ENCODE results near the gene C3. TPM values are rescaled to one million over a fixed set of nuclear protein-coding genes. Genes with fewer than 3 reads are reported as not detected.

The C3 gene
- polyA plus RNA-seq, 3 donors = 17.1 to 26.9 (median 20.8) TPM

GRCh38 chr19:6735181-6735911 is 14.9 kb upstream of the C3 start:
- DNase-seq (ENCODE audit: extremely low read depth in 1 of 11, low read depth in 9 of 11, low spot score in 4 of 11) = no peak

DNA sequence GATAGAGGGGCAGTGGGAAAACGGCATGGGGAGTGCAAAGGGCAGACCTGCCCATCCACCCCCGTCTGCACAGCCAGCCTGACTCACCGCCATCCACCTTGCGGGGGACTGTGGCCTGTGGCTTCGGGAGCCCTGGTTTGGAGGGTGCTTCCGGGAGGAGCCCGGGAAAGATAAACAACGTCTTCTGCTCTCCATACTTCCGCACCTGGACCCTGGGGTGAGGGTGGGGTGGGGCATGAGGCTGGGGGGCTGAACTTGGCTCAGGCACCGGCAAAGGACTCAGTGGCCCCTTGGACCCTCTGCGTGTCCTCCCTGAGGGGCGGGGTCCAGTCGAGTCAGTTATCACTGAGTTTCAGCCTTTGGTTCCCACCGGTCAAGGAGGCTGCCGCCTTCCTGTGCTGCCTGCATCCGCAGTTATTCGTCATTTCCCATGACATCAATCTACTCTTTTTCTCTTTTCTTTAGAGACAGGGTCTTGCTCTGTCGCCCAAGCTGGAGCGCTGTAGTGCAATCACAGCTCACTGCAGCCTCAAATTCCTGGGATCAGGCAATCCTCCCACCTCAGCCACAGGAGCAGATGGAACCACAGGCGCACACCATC is 13.7 kb upstream of the C3 start:
- no peak for DNase-seq (ENCODE audit: extremely low read depth in 1 of 11, low read depth in 9 of 11, low spot score in 4 of 11)

DNA sequence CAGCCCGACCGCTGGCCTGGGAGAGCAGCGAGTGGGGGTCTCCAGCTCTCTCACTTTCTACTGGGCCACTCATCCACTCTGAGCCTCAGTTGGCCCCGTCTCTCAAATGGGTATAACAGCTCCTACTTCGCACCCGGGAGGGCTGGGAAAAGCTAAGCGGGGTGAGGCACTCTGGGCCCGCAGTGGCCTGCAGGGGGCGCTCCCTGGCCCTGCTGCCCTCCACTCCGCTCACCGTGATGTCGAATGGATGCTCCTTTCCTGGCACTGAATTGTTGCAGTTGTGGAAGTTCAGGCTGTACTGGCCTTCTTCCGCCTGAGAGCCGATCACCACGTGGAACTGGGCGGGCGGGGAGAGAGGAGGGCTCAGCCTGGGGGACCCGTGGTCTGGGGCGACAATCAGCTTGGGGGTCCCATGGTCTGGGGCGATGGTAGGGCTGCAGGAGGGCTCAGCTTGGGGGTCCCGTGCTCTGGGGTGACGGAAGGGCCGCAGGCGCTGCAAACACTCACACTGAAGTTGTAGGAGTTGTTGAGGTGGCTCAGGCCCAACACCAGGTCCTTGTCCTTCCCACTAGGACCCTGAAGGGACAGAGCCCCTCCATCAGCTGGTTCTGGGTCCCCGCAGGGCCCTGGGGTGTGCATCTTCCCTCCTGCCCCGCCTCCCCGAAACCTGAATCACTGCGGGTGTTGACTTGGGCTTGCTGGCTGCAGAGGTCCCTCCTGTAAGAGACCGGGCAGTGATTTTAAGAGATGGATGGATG is 13.1 kb upstream of the C3 start:
- no peak for DNase-seq (ENCODE audit: extremely low read depth in 1 of 11, low read depth in 9 of 11, low spot score in 4 of 11)

DNA sequence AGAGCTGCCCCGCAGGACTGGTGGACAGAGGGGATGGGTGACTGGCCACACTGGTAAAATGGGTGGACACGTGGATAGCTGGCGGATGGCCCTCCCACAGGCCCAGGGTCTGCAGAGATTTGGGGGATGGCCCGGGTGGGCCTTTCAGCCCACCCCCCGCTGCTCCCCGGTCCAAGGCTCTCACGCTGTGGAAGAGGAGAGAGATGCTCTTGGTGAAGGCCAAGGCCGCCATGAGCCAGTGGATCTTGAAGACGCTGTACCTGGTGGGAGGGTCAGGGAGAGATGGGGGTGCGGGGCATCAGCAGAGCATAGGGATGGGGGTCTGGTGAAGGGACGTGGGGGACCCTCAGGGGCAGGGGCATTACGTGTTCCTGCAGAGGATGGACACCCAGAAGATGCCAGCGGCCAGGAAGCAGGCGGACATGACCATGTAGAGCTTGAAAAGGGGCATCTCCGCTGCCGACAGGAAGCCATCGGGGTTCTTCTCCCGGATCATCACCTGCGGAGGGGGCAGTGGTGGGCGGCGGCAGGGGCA is 12.4 kb upstream of the C3 start:
- no peak for DNase-seq (ENCODE audit: extremely low read depth in 1 of 11, low read depth in 9 of 11, low spot score in 4 of 11)

GRCh38 chr19:6731822-6732221 is 11.4 kb upstream of the C3 start:
- DNase-seq (ENCODE audit: extremely low read depth in 1 of 11, low read depth in 9 of 11, low spot score in 4 of 11) = no peak

DNA sequence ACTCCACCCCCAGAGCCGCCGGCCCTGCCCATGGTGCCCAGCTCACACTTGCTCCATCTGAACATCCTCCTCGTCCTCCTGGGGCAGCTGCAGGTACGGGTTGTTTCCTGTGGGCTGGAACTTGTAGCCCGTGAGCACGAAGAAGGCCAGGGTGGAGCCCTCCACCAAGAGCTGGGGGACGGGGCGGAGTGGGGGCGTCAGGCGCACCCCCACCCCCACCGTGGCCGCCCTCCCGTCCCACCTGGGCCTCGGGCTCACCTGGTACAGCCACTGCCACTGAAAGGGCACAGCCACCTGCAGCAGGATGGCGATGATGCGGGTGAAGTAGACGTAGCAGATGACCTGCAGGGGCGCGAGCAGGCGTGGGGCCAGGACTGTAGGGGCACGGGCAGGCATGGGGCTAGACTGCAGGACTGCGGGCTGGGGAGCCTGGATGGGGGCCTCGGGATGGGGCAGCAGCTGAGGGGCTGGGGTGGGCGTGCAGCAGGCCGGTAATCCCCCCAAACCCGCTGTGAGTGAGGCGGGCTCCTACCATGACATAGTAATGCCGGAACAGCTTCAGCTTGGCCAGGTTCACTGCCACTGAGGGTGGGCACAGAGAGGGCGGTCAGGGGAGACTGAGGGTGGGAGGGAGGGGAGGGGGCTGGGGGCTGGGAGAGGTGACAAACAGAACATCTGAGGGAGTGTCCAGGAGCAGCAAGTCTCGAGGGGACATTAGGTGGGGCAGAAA is 10.7 kb upstream of the C3 start:
- DNase-seq (ENCODE audit: extremely low read depth in 1 of 11, low read depth in 9 of 11, low spot score in 4 of 11) = no peak

DNA sequence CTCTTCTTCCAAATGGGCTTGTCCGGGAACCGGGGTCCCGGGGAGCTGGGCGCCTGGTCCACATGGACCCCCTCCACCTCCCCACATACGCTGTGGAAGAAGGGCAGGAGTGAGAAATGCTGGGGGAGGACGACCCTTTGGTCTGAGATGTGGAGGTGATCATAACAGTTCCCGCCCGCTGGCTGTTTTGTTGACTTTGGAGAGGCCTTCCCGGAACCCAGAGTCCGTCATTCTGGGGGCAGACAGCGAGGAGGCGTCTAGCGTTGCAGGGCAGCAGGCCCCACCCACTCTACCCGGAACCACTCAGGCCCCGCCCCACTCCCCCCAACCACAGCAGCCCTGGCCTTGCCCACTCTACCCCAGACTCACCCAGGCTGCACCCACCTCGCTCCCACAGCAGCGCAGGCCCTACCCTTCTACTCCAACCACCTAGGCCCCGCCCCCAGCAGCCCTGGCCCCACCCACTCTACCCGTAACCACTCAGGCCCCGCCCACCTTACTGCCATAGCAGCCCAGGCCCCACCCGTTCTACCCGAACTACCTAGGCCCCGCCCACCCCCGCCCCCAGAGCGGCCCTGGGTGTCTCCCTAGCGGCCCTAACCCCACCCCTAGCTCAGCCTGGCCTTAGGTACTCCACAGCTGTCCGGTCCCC is 9.8 kb upstream of the C3 start:
- DNase-seq (ENCODE audit: extremely low read depth in 1 of 11, low read depth in 9 of 11, low spot score in 4 of 11) = no peak

- no peak for DNase-seq (ENCODE audit: extremely low read depth in 1 of 11, low read depth in 9 of 11, low spot score in 4 of 11)
These were observed 9.2 kb upstream of the C3 start for GRCh38 chr19:6729573-6730152.

DNA sequence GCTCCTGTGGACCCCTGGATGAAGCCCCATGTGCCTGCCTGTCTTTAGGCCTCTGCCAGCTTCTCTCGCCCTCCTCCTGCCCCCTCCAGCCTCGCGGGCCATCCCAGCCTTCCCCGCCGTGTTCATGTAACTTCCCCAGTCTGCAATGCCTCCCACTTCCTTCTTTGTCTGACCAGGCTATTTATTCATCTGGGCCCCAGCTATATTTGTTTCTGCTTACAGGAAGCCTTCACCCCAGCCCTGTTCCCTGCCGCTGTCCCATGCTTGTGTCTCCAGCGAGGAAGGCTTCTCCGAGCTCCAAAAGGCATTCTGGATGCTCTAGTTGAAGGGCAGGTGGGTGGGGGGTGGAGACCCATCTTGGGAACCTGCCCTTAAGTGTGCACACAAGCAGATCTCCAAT is 7.9 kb upstream of the C3 start:
- DNase-seq (ENCODE audit: extremely low read depth in 1 of 11, low read depth in 9 of 11, low spot score in 4 of 11) = no peak

- DNase-seq (ENCODE audit: extremely low read depth in 1 of 11, low read depth in 9 of 11, low spot score in 4 of 11) = no peak
These were observed 5.2 kb upstream of the C3 start for GRCh38 chr19:6725513-6726231.

DNA sequence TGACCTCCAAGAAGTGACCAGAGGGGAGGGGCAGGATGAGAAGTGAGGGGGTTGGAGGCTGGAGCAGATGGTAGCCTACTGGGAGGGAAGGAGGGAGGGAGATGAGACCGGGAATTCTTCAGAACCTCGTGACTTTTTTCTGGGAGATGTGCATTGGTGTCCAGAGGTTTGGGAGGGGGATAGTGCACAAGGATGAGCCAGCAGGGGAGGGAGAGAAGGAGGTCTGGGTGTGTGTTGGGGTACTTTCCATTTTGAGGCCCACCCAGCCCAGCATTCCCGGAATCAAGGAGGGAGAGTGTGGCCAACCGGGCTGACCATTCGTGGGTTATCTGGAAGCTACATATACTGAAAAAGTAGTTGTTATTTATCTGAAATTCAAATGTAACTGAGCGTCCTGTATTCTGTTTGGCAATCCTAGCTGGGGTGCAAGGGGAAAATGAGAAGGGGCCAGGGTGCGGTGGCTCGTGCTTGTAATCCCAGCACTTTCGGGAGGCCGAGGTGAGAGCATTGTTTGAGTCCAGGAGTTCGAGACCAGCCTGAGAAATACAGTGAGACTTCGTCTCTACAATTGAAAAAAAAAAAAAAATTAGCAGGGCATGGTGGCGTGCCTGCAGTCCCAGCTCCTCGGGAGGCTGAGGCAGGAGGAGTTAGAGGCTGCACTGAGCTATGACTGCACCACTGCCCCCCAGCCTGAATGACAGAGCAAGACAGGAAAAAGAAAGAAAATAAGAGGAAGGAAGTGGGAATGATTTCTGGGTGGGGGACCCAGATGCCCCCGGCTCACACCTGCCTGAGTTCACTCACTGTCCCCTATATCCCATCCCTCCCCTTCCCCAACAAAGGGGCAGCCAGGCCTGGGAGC is 4.4 kb upstream of the C3 start:
- no peak for DNase-seq (ENCODE audit: extremely low read depth in 1 of 11, low read depth in 9 of 11, low spot score in 4 of 11)

GRCh38 chr19:6723738-6724137 is 3.3 kb upstream of the C3 start:
- DNase-seq (ENCODE audit: extremely low read depth in 1 of 11, low read depth in 9 of 11, low spot score in 4 of 11) = no peak

- DNase-seq (ENCODE audit: extremely low read depth in 1 of 11, low read depth in 9 of 11, low spot score in 4 of 11) = no peak
These were observed 2.7 kb upstream of the C3 start for GRCh38 chr19:6723108-6723618.

GRCh38 chr19:6721773-6722172 is 1.3 kb upstream of the C3 start:
- no peak for DNase-seq (ENCODE audit: extremely low read depth in 1 of 11, low read depth in 9 of 11, low spot score in 4 of 11)

DNA sequence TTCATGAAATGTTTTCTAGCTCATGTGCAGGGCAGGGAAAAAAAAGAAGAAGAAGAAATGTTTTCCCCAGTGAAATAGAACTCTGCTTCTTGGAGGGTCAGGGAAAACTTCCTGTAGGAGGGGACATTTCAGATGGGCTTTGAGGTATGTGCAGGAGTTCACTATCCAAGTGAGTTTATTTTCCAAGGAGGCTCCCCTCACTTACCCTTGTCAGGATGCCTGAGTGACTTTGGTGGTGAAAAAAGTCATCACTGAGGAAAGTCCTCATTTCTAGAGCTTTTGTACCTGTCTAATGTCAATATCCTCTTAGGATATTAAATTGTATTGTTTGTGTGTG is 656 bp upstream of the C3 start:
- no peak for DNase-seq (ENCODE audit: extremely low read depth in 1 of 11, low read depth in 9 of 11, low spot score in 4 of 11)

- no peak for DNase-seq (ENCODE audit: extremely low read depth in 1 of 11, low read depth in 9 of 11, low spot score in 4 of 11)
These were observed 470 bp downstream of the C3 start for GRCh38 chr19:6719992-6720368.

DNA sequence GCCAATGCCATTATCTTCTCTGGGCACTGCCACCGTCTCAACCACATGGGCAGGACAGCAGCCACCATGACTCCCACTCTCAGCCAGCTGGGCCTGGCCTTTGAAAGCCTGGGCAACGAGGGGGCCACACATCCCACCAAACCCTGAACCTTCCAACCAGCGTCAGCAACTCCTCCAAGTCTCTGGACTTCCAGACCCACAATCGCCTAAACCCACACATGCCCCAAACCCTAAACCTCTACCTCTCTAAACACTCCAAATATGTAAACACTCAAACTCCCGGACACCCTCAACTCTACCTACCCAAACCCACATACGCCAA is 949 bp downstream of the C3 start:
- DNase-seq (ENCODE audit: extremely low read depth in 1 of 11, low read depth in 9 of 11, low spot score in 4 of 11) = no peak
